ENCODE measurements around the gene OBSL1. TPM values are rescaled to one million over a fixed set of nuclear protein-coding genes. Genes with fewer than 3 reads are reported as not detected.

The OBSL1 gene
- total and polyA plus RNA-seq, 4 donors = 14.2 to 35.3 (median 27.3) TPM

GRCh38 chr2:219549619-219550018, 21.7 kb downstream of the OBSL1 start:
- TF ChIP-seq RXRA (IDR thresholded peaks at IDR 0.05) (no peak), RAD21 (IDR thresholded peaks at IDR 0.05) (no peak), NR2F2 (IDR thresholded peaks at IDR 0.05) (no peak), HNF4A (conservative IDR thresholded peaks at IDR 0.05) (no peak), JUND (IDR thresholded peaks at IDR 0.05) (no peak), SP1 (IDR thresholded peaks at IDR 0.05) (no peak), YY1 (IDR thresholded peaks at IDR 0.05) (no peak), TAF1 (conservative IDR thresholded peaks at IDR 0.05) (no peak), FOXA1 (IDR thresholded peaks at IDR 0.05) (no peak), MAX (IDR thresholded peaks at IDR 0.05) (no peak), FOXA2 (IDR thresholded peaks at IDR 0.05) (no peak), CTCF (IDR thresholded peaks at IDR 0.05; ENCODE audit: low read depth, low read length, missing input control) (no peak), ZBTB33 (IDR thresholded peaks at IDR 0.05) (no peak), HNF4G (IDR thresholded peaks at IDR 0.05) (no peak)
- Histone ChIP-seq H3K4me3 (ENCODE audit: low read depth in 1 of 3, low read length in 3 of 3) (no peak overlapping the region), H3K27ac (ENCODE audit: low read depth in 1 of 2, low read length in 2 of 2) (no peak overlapping the region), H3K36me3 (ENCODE audit: control insufficient read depth in 4 of 4, insufficient read depth in 3 of 4, low read depth in 1 of 4, low read length in 3 of 4) (no peaks in the 10 kb centered on the region), H3K27me3 (ENCODE audit: control insufficient read depth in 4 of 4, insufficient read depth in 4 of 4, low read length in 3 of 4) (peaks cover 0 to 7% (median 0%) of the 10 kb centered on the region in 4 donors), H3K4me1 (ENCODE audit: control insufficient read depth in 4 of 4, insufficient read depth in 4 of 4, low read length in 3 of 4) (peaks cover 5 to 17% (median 12%) of the 10 kb centered on the region in 4 donors), H3K9me3 (ENCODE audit: control insufficient read depth in 4 of 4, low read length in 3 of 4) (no peaks in the 10 kb centered on the region), H3K9ac (ENCODE audit: low read depth in 1 of 2, low read length in 2 of 2) (no peak overlapping the region)
- DNase-seq (ENCODE audit: low spot score) = no peak
- WGBS = 89% methylated on average over 9 of the region's 9 CpGs

- H3K36me3 ChIP-seq (ENCODE audit: control insufficient read depth in 4 of 4, insufficient read depth in 3 of 4, low read depth in 1 of 4, low read length in 3 of 4) = no peaks in the 10 kb centered on the region
- no peak for TF ChIP-seq FOXA2 (IDR thresholded peaks at IDR 0.05)
- TF ChIP-seq MAX (IDR thresholded peaks at IDR 0.05) = no peak
- TF ChIP-seq HNF4A (conservative IDR thresholded peaks at IDR 0.05) = no peak
- no peak for TF ChIP-seq CTCF (IDR thresholded peaks at IDR 0.05; ENCODE audit: low read depth, low read length, missing input control)
- no peak for TF ChIP-seq EGR1 (IDR thresholded peaks at IDR 0.05; ENCODE audit: low read depth in 2 of 2)
- TF ChIP-seq SP1 (IDR thresholded peaks at IDR 0.05) = no peak
- TF ChIP-seq ATF3 (IDR thresholded peaks at IDR 0.05) = no peak
- TF ChIP-seq RXRA (IDR thresholded peaks at IDR 0.05) = no peak
- TF ChIP-seq JUND (IDR thresholded peaks at IDR 0.05) = no peak
- TF ChIP-seq NR2F2 (IDR thresholded peaks at IDR 0.05) = no peak
- TF ChIP-seq REST (IDR thresholded peaks at IDR 0.05) = no peak
- TF ChIP-seq TAF1 (conservative IDR thresholded peaks at IDR 0.05) = no peak
- TF ChIP-seq ZBTB33 (IDR thresholded peaks at IDR 0.05) = no peak
- TF ChIP-seq RAD21 (IDR thresholded peaks at IDR 0.05) = no peak
- TF ChIP-seq FOXA1 (IDR thresholded peaks at IDR 0.05) = no peak
- no peak for TF ChIP-seq GABPA (IDR thresholded peaks at IDR 0.05 in 1 of 2, conservative IDR thresholded peaks at IDR 0.05 in 1 of 2)
- peaks cover 0 to 7% (median 0%) of the 10 kb centered on the region in 4 donors for H3K27me3 ChIP-seq (ENCODE audit: control insufficient read depth in 4 of 4, insufficient read depth in 4 of 4, low read length in 3 of 4)
- no peak for DNase-seq (ENCODE audit: low spot score)
- H3K9me3 ChIP-seq (ENCODE audit: control insufficient read depth in 4 of 4, low read length in 3 of 4) = no peaks in the 10 kb centered on the region
- H3K4me3 ChIP-seq (ENCODE audit: low read depth in 1 of 3, low read length in 3 of 3) = no peak overlapping the region
- 98% methylated on average over 18 of the region's 18 CpGs for WGBS
- H3K4me1 ChIP-seq (ENCODE audit: control insufficient read depth in 4 of 4, insufficient read depth in 4 of 4, low read length in 3 of 4) = peaks cover 11 to 23% (median 18%) of the 10 kb centered on the region in 4 donors
- no peak overlapping the region for H3K27ac ChIP-seq (ENCODE audit: low read depth in 1 of 2, low read length in 2 of 2)
- H3K9ac ChIP-seq (ENCODE audit: low read depth in 1 of 2, low read length in 2 of 2) = no peak overlapping the region
Measured at GRCh38 chr2:219548990-219549389, 22.3 kb downstream of the OBSL1 start.

Data from liver (tissue), 9 donors.